Liver (tissue), 3 donors: ENCODE measurements around the gene ITFG1.

Source experiments
- EGR1 ChIP-seq, 2 donors: IDR thresholded peaks; 2 replicates each; pipeline ENCODE4 v1.6.1; 2016 to 2018; ENCODE audit warnings: antibody characterized with exemption in 2 of 2, low read depth in 2 of 2
- TF ChIP-seq, protein P1 (sequence below): fragments of 150-350 bp; IDR thresholded peaks from 2 replicates; pipeline ENCODE4 v1.5.1; 2017; ENCODE audit warnings: improper control_type of control experiment, low read depth, low read length; ENCODE audit not compliant: missing input control
- donor health status: healthy.
- donor health status: healthy.

DNA sequence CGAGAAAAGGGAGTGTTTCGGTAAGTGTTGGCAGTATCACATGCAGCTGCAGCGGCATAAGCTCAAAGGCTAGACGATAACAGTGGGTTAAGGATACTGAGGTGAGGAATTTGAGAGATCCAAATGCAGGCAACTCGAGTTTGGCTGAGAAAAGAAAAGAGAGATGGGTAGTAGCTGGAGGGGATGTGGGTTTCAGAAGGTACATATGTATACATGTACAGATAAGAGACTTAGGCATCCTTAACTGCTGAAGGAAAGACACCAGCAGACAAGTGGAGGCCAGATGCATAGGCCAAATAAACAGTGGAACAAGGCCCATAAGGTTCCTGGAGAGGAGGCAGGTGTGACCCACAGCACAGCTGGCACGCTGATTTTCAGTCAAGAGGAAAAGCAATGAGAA is 230.6 kb downstream of the ITFG1 start:
- no peak for TF ChIP-seq EGR1 (IDR thresholded peaks at IDR 0.05; ENCODE audit: low read depth in 2 of 2)
- TF ChIP-seq, protein P1, sequence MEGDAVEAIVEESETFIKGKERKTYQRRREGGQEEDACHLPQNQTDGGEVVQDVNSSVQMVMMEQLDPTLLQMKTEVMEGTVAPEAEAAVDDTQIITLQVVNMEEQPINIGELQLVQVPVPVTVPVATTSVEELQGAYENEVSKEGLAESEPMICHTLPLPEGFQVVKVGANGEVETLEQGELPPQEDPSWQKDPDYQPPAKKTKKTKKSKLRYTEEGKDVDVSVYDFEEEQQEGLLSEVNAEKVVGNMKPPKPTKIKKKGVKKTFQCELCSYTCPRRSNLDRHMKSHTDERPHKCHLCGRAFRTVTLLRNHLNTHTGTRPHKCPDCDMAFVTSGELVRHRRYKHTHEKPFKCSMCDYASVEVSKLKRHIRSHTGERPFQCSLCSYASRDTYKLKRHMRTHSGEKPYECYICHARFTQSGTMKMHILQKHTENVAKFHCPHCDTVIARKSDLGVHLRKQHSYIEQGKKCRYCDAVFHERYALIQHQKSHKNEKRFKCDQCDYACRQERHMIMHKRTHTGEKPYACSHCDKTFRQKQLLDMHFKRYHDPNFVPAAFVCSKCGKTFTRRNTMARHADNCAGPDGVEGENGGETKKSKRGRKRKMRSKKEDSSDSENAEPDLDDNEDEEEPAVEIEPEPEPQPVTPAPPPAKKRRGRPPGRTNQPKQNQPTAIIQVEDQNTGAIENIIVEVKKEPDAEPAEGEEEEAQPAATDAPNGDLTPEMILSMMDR, result no peak
